NT2/D1 (cell line): ENCODE data around the gene PCDH8.

Experiments used
- DNase-seq: peaks from one replicate; pipeline ENCODE4 v3.0.0-alpha.2; 2011; ENCODE audit warnings: low read depth, low spot score
- H3K27me3 ChIP-seq: 2 replicates; pipeline ENCODE4 v1.6.0; 2011; ENCODE audit warnings: mild to moderate bottlenecking; ENCODE audit not compliant: insufficient read length, insufficient read depth
- H3K36me3 ChIP-seq: 2 replicates; pipeline ENCODE4 v1.6.1; 2011; ENCODE audit warnings: mild to moderate bottlenecking, low read length, mixed read lengths; ENCODE audit not compliant: insufficient read depth, insufficient read length
- H3K4me1 ChIP-seq: 2 replicates; pipeline ENCODE4 v1.5.1; 2011; ENCODE audit not compliant: insufficient read depth, insufficient read length
- H3K4me3 ChIP-seq: 2 replicates; pipeline ENCODE4 v1.5.1; 2011; ENCODE audit warnings: low read depth; ENCODE audit not compliant: insufficient read length
- H3K9ac ChIP-seq: 2 replicates; pipeline ENCODE4 v1.6.0; 2011; ENCODE audit warnings: low read depth; ENCODE audit not compliant: insufficient read length
- H3K9me3 ChIP-seq: 2 replicates; pipeline ENCODE4 v1.5.1; 2011; ENCODE audit warnings: mild to moderate bottlenecking, low read length; ENCODE audit not compliant: insufficient read depth
- SUZ12 ChIP-seq: IDR thresholded peaks from 2 replicates; pipeline ENCODE4 v1.6.1; 2011; ENCODE audit not compliant: insufficient read length, insufficient read depth; ENCODE audit errors: extremely low read depth
- YY1 ChIP-seq: IDR thresholded peaks from 2 replicates; pipeline ENCODE4 v1.6.1; 2011; ENCODE audit not compliant: insufficient read length, insufficient read depth
- ZNF274 ChIP-seq: IDR thresholded peaks from 2 replicates; pipeline ENCODE4 v1.6.1; 2011; ENCODE audit warnings: mild to moderate bottlenecking, low read depth, low read length

PCDH8 gene, protein sequence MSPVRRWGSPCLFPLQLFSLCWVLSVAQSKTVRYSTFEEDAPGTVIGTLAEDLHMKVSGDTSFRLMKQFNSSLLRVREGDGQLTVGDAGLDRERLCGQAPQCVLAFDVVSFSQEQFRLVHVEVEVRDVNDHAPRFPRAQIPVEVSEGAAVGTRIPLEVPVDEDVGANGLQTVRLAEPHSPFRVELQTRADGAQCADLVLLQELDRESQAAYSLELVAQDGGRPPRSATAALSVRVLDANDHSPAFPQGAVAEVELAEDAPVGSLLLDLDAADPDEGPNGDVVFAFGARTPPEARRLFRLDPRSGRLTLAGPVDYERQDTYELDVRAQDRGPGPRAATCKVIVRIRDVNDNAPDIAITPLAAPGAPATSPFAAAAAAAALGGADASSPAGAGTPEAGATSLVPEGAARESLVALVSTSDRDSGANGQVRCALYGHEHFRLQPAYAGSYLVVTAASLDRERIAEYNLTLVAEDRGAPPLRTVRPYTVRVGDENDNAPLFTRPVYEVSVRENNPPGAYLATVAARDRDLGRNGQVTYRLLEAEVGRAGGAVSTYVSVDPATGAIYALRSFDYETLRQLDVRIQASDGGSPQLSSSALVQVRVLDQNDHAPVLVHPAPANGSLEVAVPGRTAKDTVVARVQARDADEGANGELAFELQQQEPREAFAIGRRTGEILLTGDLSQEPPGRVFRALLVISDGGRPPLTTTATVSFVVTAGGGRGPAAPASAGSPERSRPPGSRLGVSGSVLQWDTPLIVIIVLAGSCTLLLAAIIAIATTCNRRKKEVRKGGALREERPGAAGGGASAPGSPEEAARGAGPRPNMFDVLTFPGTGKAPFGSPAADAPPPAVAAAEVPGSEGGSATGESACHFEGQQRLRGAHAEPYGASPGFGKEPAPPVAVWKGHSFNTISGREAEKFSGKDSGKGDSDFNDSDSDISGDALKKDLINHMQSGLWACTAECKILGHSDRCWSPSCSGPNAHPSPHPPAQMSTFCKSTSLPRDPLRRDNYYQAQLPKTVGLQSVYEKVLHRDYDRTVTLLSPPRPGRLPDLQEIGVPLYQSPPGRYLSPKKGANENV

GRCh38 chr13:52848455-52849195 is at the start of gene PCDH8:
Gene PCDH8, minus strand, starts transcription at chr13:52848640. Its CDS starts 204 bp downstream, at chr13:52848436.
- H3K36me3 ChIP-seq, result no peaks in the 10 kb centered on the region

DNA sequence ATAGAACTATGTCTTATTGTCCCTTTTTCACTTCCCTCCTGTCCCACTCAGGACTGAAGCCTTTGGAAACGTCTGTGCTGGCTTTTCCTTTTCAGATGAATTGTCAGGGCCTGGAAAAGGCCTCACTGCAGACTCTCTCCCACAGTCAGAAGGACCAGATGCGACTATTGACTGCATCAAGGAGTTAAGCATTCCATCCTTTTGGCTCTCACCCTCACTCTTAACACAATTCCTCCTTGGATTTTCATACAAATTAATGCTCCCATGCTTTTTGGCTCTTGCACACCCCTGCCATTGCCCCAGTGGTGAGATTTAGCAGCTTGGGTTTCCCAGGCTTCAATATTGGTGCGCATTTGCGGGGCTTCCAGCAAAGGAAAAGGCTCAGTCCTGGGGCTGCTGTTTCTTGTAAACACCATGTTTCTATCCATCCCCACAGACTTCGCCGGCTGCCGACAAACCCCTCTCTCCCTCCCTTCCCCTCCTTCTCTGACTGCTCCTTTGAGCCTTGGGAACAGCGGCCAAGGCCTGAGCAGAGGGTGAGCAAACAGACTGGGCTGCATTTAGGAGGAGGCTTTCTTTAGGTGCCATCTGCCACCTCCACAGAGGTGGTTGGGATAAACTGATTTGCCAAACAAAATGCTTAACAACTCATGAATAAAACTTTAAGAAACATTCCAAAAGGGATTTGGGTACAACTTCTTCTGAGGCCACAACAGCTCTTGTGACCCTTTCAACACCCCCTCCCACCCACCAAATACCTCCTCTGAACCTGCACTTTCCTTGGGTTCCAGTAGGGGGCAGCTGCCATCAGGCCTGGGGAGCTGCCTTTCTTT is 48.6 kb upstream of the PCDH8 start:
- peak; percentile 47 for DNase-seq
- Histone ChIP-seq H3K9me3 (no peaks in the 10 kb centered on the region), H3K4me3 (no peak overlapping the region), H3K4me1 (no peaks in the 10 kb centered on the region), H3K36me3 (no peaks in the 10 kb centered on the region), H3K9ac (no peak overlapping the region), H3K27me3 (no peaks in the 10 kb centered on the region)
- no peak for TF ChIP-seq ZNF274
- TF ChIP-seq YY1, result no peak
- TF ChIP-seq SUZ12, result no peak

More at GRCh38 chr13:52848455-52849195, at the start of gene PCDH8:
- H3K4me1 ChIP-seq, result no peaks in the 10 kb centered on the region
- TF ChIP-seq SUZ12, result no peak
- TF ChIP-seq YY1, result no peak
- TF ChIP-seq ZNF274, result no peak
- peaks cover 13% of the 10 kb centered on the region for H3K27me3 ChIP-seq
- peak within 1 kb of the TSS; percentile 26 for H3K4me3 ChIP-seq
- peak within 1 kb of the TSS; percentile 42 for H3K9ac ChIP-seq
- H3K9me3 ChIP-seq, result peaks cover 16% of the 10 kb centered on the region; the same call in 1 of the 2 replicates
- DNase-seq, result peak; percentile 76

- Histone ChIP-seq H3K9ac (no peak overlapping the region), H3K9me3 (no peaks in the 10 kb centered on the region), H3K4me1 (no peaks in the 10 kb centered on the region), H3K27me3 (no peaks in the 10 kb centered on the region), H3K36me3 (no peaks in the 10 kb centered on the region), H3K4me3 (no peak overlapping the region)
- no peak for TF ChIP-seq ZNF274
- no peak for TF ChIP-seq SUZ12
- TF ChIP-seq YY1, result no peak
- DNase-seq, result no peak
Measured at GRCh38 chr13:52894413-52894812, 46.0 kb upstream of the PCDH8 start.

DNA sequence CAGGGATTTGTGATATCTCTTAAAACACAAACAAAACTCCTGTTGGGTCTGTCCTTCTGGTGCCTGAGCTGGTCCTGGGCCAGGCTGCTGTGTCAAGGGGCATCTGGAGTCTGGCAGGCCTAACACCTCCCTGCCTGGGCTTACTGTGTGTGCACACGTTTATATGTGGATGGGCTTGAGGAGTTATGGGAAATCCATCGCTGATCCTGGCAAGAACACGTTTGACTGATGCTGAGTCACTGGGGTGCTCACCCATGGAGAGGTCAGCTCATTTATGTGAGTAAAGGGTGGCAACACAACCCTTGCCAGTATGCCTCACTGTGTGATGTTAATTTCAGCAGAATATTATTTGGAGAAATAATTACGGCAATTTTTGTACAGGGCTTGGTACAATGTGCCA is 44.5 kb upstream of the PCDH8 start:
- TF ChIP-seq YY1, result no peak
- TF ChIP-seq ZNF274, result no peak
- TF ChIP-seq SUZ12, result no peak
- no peak for DNase-seq
- no peak overlapping the region for H3K9ac ChIP-seq
- no peaks in the 10 kb centered on the region for H3K27me3 ChIP-seq
- no peaks in the 10 kb centered on the region for H3K36me3 ChIP-seq
- H3K4me1 ChIP-seq, result no peaks in the 10 kb centered on the region
- no peak overlapping the region for H3K4me3 ChIP-seq
- H3K9me3 ChIP-seq, result no peaks in the 10 kb centered on the region

- Histone ChIP-seq H3K9me3 (no peaks in the 10 kb centered on the region; the same call in 1 of the 2 replicates), H3K4me1 (no peaks in the 10 kb centered on the region), H3K27me3 (no peaks in the 10 kb centered on the region), H3K36me3 (no peaks in the 10 kb centered on the region), H3K4me3 (no peak overlapping the region), H3K9ac (no peak overlapping the region)
- TF ChIP-seq SUZ12 (no peak), YY1 (no peak), ZNF274 (no peak)
- no peak for DNase-seq
Measured at GRCh38 chr13:52891706-52892105, 43.3 kb upstream of the PCDH8 start.

- no peak overlapping the region for H3K9ac ChIP-seq
- TF ChIP-seq YY1 (no peak), SUZ12 (no peak), ZNF274 (no peak)
- H3K36me3 ChIP-seq, result no peaks in the 10 kb centered on the region
- H3K4me3 ChIP-seq, result no peak overlapping the region
- DNase-seq, result no peak
- H3K27me3 ChIP-seq, result no peaks in the 10 kb centered on the region
- no peaks in the 10 kb centered on the region; the same call in 1 of the 2 replicates for H3K9me3 ChIP-seq
- no peaks in the 10 kb centered on the region for H3K4me1 ChIP-seq
Measured at GRCh38 chr13:52887165-52887564, 38.7 kb upstream of the PCDH8 start.
